GM23338 (cell line): ENCODE measurements around the gene PLOD3. TPM values are rescaled to one million over a fixed set of nuclear protein-coding genes. Genes with fewer than 3 reads are reported as not detected.

ENCODE experiments used
- ATAC-seq: fragments of 200-7000 bp; cut with Tn5 transposase; 3 replicates; pipeline ENCODE4 v1.9.1; 2020
- DNase-seq: peaks from one replicate; pipeline ENCODE4 v3.0.0-alpha.2; 2015; ENCODE audit warnings: low spot score
- H2AFZ ChIP-seq: fragments of 200-600 bp; sonication (generic); 2 replicates; pipeline ENCODE4 v1.8.0; 2016; ENCODE audit warnings: antibody characterized with exemption, mild to moderate bottlenecking, moderate library complexity
- H3F3A ChIP-seq: fragments of 200-600 bp; sonication (generic); replicated peaks from 2 replicates; pipeline ENCODE4 v1.8.0; 2017; ENCODE audit warnings: antibody characterized with exemption, mixed run types, low read depth
- H3K27ac ChIP-seq: fragments of 200-600 bp; sonication (generic); 2 replicates; pipeline ENCODE4 v1.6.1; 2016; ENCODE audit warnings: low read depth
- H3K27me3 ChIP-seq: fragments of 200-600 bp; sonication (generic); 2 replicates; pipeline ENCODE4 v1.8.0; 2016; ENCODE audit warnings: mild to moderate bottlenecking, mixed run types, moderate library complexity; ENCODE audit not compliant: insufficient read depth
- H3K36me3 ChIP-seq: fragments of 200-600 bp; sonication (generic); 2 replicates; pipeline ENCODE4 v1.8.0; 2016; ENCODE audit warnings: mild to moderate bottlenecking; ENCODE audit not compliant: insufficient read depth
- H3K4me1 ChIP-seq: fragments of 200-600 bp; sonication (generic); 2 replicates; pipeline ENCODE4 v1.8.0; 2016; ENCODE audit warnings: mild to moderate bottlenecking, moderate library complexity; ENCODE audit not compliant: insufficient read depth
- H3K4me2 ChIP-seq: fragments of 200-600 bp; sonication (generic); 2 replicates; pipeline ENCODE4 v1.7.1; 2017; ENCODE audit warnings: mixed run types
- H3K4me3 ChIP-seq: fragments of 200-600 bp; sonication (generic); 2 replicates; pipeline ENCODE4 v1.6.1; 2016; ENCODE audit warnings: mixed run types
- H3K79me2 ChIP-seq: fragments of 200-600 bp; sonication (generic); replicated peaks from 2 replicates; pipeline ENCODE4 v1.8.0; 2017; ENCODE audit warnings: mild to moderate bottlenecking; ENCODE audit not compliant: insufficient read depth
- H3K9me2 ChIP-seq: fragments of 200-600 bp; sonication (generic); 2 replicates; pipeline ENCODE4 v1.8.0; 2017; ENCODE audit not compliant: insufficient read depth
- H4K20me1 ChIP-seq: fragments of 200-600 bp; sonication (generic); replicated peaks from 2 replicates; pipeline ENCODE4 v1.8.0; 2017; ENCODE audit warnings: mild to moderate bottlenecking; ENCODE audit not compliant: insufficient read depth
- H3K27ac Mint-ChIP-seq: 2 replicates; pipeline ENCODE4 v1.8.0; 2020; ENCODE audit warnings: inconsistent platforms, mild to moderate bottlenecking, moderate library complexity, mixed read lengths
- H3K27me3 Mint-ChIP-seq: 3 replicates; pipeline ENCODE4 v1.8.0; 2022; ENCODE audit warnings: low read depth, mild to moderate bottlenecking, moderate library complexity, mixed read lengths, inconsistent platforms; ENCODE audit not compliant: insufficient read depth, poor library complexity
- H3K36me3 Mint-ChIP-seq: 3 replicates; pipeline ENCODE4 v1.8.0; 2021; ENCODE audit warnings: low read depth, mild to moderate bottlenecking, inconsistent platforms, moderate library complexity, mixed read lengths
- H3K4me1 Mint-ChIP-seq: 3 replicates; pipeline ENCODE4 v1.8.0; 2020; ENCODE audit warnings: mild to moderate bottlenecking, inconsistent platforms, mixed read lengths
- H3K4me3 Mint-ChIP-seq: 3 replicates; pipeline ENCODE4 v1.8.0; 2021; ENCODE audit warnings: moderate library complexity, mild to moderate bottlenecking, inconsistent platforms, mixed read lengths
- H3K9me3 Mint-ChIP-seq: 3 replicates; pipeline ENCODE4 v1.8.0; 2020; ENCODE audit warnings: moderate library complexity, mild to moderate bottlenecking, inconsistent platforms, mixed read lengths
- CREB1 ChIP-seq: fragments of 250-450 bp; sonication (Bioruptor Pico); IDR thresholded peaks from 2 replicates; pipeline ENCODE4 v1.5.0; 2020; ENCODE audit warnings: low read depth, mild to moderate bottlenecking, moderate library complexity
- EZH2 ChIP-seq: fragments of 200-600 bp; sonication (generic); IDR thresholded peaks from one replicate; pipeline ENCODE4 v1.8.0; 2017; ENCODE audit warnings: antibody characterized with exemption, mild to moderate bottlenecking, low read depth; ENCODE audit not compliant: unreplicated experiment
- EZH2phosphoT487 ChIP-seq: fragments of 200-600 bp; sonication (generic); IDR thresholded peaks from one replicate; pipeline ENCODE4 v1.8.1; 2018; ENCODE audit warnings: antibody characterized with exemption; ENCODE audit not compliant: unreplicated experiment
- JUNB ChIP-seq: IDR thresholded peaks from one replicate; pipeline ENCODE4 v1.6.1; 2016; ENCODE audit warnings: antibody characterized with exemption; ENCODE audit not compliant: unreplicated experiment
- NANOG ChIP-seq: IDR thresholded peaks from 2 replicates; pipeline ENCODE4 v1.6.1; 2016; ENCODE audit warnings: antibody characterized with exemption, borderline replicate concordance
- POLR2AphosphoS5 ChIP-seq: IDR thresholded peaks from 2 replicates; pipeline ENCODE4 v1.6.1; 2016; ENCODE audit warnings: antibody characterized with exemption, low read depth
- STAT1 ChIP-seq: IDR thresholded peaks from one replicate; pipeline ENCODE4 v1.6.1; 2016; ENCODE audit warnings: antibody characterized with exemption; ENCODE audit not compliant: unreplicated experiment
- ZNF114 ChIP-seq: fragments of 250-450 bp; sonication (Bioruptor Pico); IDR thresholded peaks from 2 replicates; pipeline ENCODE4 v1.5.0; 2020; ENCODE audit warnings: mild to moderate bottlenecking, moderate library complexity
- ZNF331 ChIP-seq: fragments of 250-450 bp; sonication (Bioruptor Pico); IDR thresholded peaks from 2 replicates; pipeline ENCODE4 v1.5.0; 2020; ENCODE audit warnings: low read depth, mild to moderate bottlenecking, moderate library complexity
- polyA plus RNA-seq: library from polyadenylated mRNA; unstranded; fragments of >200 nt; fragmentation: Nextera tagmentation; extraction: Ambion mirVana; gene quantifications from 2 replicates; pipeline ENCODE4 v1.2.1, GENCODE V29; 2016
- total RNA-seq: library from RNA; depleted of rRNA; stranded (reverse); fragments of >200 nt; shearing (Covaris generic); gene quantifications from 2 replicates; pipeline ENCODE4 v1.2.3, GENCODE V29; 2014
- TF ChIP-seq, protein P1 (sequence below): IDR thresholded peaks from one replicate; pipeline ENCODE4 v1.6.1; 2018; ENCODE audit warnings: antibody characterized with exemption; ENCODE audit not compliant: unreplicated experiment
- TF ChIP-seq, protein P2 (sequence below): IDR thresholded peaks from 2 replicates; pipeline ENCODE4 v1.6.1; 2016; ENCODE audit warnings: antibody characterized with exemption
- TF ChIP-seq, protein P3 (sequence below): fragments of 250-450 bp; sonication (Bioruptor Pico); IDR thresholded peaks from 2 replicates; pipeline ENCODE4 v1.5.0; 2020; ENCODE audit warnings: mild to moderate bottlenecking, moderate library complexity

PLOD3 gene
- total and polyA plus RNA-seq, 2 experiments from 2014 or later = 35.2 to 40.7 TPM

DNA sequence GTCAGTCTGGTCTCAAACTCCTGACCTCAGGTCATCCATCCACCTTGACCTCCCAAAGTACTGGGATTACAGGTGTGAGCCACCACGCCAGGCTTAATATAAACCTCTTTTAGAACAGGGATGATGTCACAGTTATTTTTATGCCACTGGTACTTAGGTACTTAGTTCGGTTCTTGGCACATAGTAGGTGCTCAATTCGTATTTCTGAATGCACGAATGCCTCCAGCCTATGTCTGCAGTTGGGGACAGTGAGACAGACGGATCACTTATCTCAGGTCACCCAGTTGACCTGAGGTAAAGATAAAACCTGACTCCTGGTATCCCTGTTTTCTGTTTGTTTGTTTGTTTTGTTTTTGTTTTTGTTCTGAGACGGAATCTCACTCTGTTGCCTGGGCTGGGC, 31.2 kb downstream of the PLOD3 start (continued):
- TF ChIP-seq, protein P1, sequence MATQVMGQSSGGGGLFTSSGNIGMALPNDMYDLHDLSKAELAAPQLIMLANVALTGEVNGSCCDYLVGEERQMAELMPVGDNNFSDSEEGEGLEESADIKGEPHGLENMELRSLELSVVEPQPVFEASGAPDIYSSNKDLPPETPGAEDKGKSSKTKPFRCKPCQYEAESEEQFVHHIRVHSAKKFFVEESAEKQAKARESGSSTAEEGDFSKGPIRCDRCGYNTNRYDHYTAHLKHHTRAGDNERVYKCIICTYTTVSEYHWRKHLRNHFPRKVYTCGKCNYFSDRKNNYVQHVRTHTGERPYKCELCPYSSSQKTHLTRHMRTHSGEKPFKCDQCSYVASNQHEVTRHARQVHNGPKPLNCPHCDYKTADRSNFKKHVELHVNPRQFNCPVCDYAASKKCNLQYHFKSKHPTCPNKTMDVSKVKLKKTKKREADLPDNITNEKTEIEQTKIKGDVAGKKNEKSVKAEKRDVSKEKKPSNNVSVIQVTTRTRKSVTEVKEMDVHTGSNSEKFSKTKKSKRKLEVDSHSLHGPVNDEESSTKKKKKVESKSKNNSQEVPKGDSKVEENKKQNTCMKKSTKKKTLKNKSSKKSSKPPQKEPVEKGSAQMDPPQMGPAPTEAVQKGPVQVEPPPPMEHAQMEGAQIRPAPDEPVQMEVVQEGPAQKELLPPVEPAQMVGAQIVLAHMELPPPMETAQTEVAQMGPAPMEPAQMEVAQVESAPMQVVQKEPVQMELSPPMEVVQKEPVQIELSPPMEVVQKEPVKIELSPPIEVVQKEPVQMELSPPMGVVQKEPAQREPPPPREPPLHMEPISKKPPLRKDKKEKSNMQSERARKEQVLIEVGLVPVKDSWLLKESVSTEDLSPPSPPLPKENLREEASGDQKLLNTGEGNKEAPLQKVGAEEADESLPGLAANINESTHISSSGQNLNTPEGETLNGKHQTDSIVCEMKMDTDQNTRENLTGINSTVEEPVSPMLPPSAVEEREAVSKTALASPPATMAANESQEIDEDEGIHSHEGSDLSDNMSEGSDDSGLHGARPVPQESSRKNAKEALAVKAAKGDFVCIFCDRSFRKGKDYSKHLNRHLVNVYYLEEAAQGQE = no peak
- no peak for TF ChIP-seq ZNF114 (CRISPR knock-in tag)
- TF ChIP-seq STAT1 = no peak
- TF ChIP-seq POLR2AphosphoS5 = no peak
- TF ChIP-seq JUNB = no peak
- no peak for TF ChIP-seq NANOG
- TF ChIP-seq, protein P2, sequence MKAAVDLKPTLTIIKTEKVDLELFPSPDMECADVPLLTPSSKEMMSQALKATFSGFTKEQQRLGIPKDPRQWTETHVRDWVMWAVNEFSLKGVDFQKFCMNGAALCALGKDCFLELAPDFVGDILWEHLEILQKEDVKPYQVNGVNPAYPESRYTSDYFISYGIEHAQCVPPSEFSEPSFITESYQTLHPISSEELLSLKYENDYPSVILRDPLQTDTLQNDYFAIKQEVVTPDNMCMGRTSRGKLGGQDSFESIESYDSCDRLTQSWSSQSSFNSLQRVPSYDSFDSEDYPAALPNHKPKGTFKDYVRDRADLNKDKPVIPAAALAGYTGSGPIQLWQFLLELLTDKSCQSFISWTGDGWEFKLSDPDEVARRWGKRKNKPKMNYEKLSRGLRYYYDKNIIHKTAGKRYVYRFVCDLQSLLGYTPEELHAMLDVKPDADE = no peak
- TF ChIP-seq EZH2phosphoT487 = no peak

DNA sequence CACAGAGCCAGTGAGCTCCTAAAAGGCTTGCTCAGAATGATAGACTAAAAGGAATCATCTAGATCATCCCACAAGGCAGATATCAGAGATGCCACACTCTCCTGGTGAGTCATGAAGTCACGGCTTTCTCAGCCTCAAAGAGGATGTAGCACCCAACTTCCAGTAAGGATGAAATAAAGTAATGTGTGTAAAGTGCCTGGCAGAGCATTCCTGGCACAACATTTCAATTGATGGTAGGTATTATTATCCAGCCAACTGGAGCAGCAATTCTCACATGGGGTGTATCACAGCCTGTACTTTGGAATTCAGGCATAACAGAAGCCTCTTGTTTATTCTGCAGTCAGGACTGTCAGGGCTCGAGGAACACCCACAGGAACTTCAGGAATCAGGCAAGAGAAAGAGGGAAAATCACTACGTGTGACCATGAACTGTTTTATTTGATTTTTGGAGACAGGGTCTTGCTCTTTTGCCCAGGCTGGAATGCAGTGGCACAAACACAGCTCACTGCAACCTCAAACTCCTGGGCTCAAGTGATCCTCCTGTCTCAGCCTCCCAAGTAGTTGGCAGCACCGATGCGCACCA, 32.0 kb downstream of the PLOD3 start:
- no peak overlapping the region for H2AFZ ChIP-seq
- H3K79me2 ChIP-seq = no peaks in the 10 kb centered on the region
- Mint-ChIP-seq H3K9me3 (no peaks in the 10 kb centered on the region), H3K27ac (no peak overlapping the region), H3K27me3 (peaks cover 18% of the 10 kb centered on the region), H3K4me3 (no peak overlapping the region), H3K4me1 (peaks cover 11% of the 10 kb centered on the region), H3K36me3 (no peaks in the 10 kb centered on the region)
- no peaks in the 10 kb centered on the region for H4K20me1 ChIP-seq
- no peak overlapping the region for H3K4me2 ChIP-seq
- H3K4me3 ChIP-seq = no peak overlapping the region
- peaks cover 10% of the 10 kb centered on the region; the same call in 1 of the 2 replicates for H3F3A ChIP-seq
- no peak overlapping the region for H3K27ac ChIP-seq
- H3K9me2 ChIP-seq = no peaks in the 10 kb centered on the region
- peaks cover 13% of the 10 kb centered on the region for H3K27me3 ChIP-seq
- DNase-seq (no peak), ATAC-seq (no peak)
- H3K36me3 ChIP-seq = no peaks in the 10 kb centered on the region
- no peaks in the 10 kb centered on the region; the same call in 1 of the 2 replicates for H3K4me1 ChIP-seq
- TF ChIP-seq ZNF114 (CRISPR knock-in tag) = no peak
- no peak for TF ChIP-seq ZNF331 (CRISPR knock-in tag)
- no peak for TF ChIP-seq NANOG
- no peak for TF ChIP-seq EZH2
- no peak for TF ChIP-seq CREB1
- TF ChIP-seq POLR2AphosphoS5 = no peak
- no peak for TF ChIP-seq EZH2phosphoT487
- TF ChIP-seq, protein P3, sequence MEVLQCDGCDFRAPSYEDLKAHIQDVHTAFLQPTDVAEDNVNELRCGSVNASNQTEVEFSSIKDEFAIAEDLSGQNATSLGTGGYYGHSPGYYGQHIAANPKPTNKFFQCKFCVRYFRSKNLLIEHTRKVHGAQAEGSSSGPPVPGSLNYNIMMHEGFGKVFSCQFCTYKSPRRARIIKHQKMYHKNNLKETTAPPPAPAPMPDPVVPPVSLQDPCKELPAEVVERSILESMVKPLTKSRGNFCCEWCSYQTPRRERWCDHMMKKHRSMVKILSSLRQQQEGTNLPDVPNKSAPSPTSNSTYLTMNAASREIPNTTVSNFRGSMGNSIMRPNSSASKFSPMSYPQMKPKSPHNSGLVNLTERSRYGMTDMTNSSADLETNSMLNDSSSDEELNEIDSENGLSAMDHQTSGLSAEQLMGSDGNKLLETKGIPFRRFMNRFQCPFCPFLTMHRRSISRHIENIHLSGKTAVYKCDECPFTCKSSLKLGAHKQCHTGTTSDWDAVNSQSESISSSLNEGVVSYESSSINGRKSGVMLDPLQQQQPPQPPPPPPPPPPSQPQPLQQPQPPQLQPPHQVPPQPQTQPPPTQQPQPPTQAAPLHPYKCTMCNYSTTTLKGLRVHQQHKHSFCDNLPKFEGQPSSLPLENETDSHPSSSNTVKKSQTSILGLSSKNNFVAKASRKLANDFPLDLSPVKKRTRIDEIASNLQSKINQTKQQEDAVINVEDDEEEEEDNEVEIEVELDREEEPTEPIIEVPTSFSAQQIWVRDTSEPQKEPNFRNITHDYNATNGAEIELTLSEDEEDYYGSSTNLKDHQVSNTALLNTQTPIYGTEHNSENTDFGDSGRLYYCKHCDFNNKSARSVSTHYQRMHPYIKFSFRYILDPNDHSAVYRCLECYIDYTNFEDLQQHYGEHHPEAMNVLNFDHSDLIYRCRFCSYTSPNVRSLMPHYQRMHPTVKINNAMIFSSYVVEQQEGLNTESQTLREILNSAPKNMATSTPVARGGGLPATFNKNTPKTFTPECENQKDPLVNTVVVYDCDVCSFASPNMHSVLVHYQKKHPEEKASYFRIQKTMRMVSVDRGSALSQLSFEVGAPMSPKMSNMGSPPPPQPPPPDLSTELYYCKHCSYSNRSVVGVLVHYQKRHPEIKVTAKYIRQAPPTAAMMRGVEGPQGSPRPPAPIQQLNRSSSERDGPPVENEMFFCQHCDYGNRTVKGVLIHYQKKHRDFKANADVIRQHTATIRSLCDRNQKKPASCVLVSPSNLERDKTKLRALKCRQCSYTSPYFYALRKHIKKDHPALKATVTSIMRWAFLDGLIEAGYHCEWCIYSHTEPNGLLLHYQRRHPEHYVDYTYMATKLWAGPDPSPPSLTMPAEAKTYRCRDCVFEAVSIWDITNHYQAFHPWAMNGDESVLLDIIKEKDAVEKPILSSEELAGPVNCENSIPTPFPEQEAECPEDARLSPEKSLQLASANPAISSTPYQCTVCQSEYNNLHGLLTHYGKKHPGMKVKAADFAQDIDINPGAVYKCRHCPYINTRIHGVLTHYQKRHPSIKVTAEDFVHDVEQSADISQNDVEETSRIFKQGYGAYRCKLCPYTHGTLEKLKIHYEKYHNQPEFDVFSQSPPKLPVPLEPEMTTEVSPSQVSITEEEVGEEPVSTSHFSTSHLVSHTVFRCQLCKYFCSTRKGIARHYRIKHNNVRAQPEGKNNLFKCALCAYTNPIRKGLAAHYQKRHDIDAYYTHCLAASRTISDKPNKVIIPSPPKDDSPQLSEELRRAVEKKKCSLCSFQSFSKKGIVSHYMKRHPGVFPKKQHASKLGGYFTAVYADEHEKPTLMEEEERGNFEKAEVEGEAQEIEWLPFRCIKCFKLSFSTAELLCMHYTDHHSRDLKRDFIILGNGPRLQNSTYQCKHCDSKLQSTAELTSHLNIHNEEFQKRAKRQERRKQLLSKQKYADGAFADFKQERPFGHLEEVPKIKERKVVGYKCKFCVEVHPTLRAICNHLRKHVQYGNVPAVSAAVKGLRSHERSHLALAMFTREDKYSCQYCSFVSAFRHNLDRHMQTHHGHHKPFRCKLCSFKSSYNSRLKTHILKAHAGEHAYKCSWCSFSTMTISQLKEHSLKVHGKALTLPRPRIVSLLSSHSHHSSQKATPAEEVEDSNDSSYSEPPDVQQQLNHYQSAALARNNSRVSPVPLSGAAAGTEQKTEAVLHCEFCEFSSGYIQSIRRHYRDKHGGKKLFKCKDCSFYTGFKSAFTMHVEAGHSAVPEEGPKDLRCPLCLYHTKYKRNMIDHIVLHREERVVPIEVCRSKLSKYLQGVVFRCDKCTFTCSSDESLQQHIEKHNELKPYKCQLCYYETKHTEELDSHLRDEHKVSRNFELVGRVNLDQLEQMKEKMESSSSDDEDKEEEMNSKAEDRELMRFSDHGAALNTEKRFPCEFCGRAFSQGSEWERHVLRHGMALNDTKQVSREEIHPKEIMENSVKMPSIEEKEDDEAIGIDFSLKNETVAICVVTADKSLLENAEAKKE (CRISPR knock-in tag) = no peak
